MG63 (cell line): Measurements from ENCODE around the gene TMEM207. TPM values are rescaled to one million over a fixed set of nuclear protein-coding genes. Genes with fewer than 3 reads are reported as not detected.
A peak's percentile ranks its signal among the peaks of the same experiment; 100 is the strongest.
"Not testable (repeated sequence)": the region's sequence is repeated elsewhere in the genome, so short reads cannot be mapped to it uniquely, and the experiment has no call there.

ENCODE experiments used
- DNase-seq: peaks from one replicate; pipeline ENCODE4 v3.0.0-alpha.2; 2020
- H3K27me3 ChIP-seq: fragments of 250-450 bp; sonication (Bioruptor Pico); 2 replicates; pipeline ENCODE4 v1.5.1; 2020; ENCODE audit warnings: mild to moderate bottlenecking, moderate library complexity
- H3K36me3 ChIP-seq: fragments of 250-450 bp; sonication (Bioruptor Pico); 2 replicates; pipeline ENCODE4 v1.5.1; 2020; ENCODE audit warnings: mild to moderate bottlenecking, moderate library complexity
- H3K4me3 ChIP-seq: fragments of 250-450 bp; sonication (Bioruptor Pico); 2 replicates; pipeline ENCODE4 v1.5.1; 2020; ENCODE audit warnings: mild to moderate bottlenecking, moderate library complexity
- H3K9me3 ChIP-seq: fragments of 250-450 bp; sonication (Bioruptor Pico); 2 replicates; pipeline ENCODE4 v1.5.1; 2020; ENCODE audit warnings: mild to moderate bottlenecking, moderate library complexity
- total RNA-seq: library from RNA; depleted of rRNA; stranded (reverse); fragments of >200 nt; shearing (Covaris generic); gene quantifications from 2 replicates; pipeline ENCODE4 v1.2.3, GENCODE V29; 2014; ENCODE audit warnings: low replicate concordance; rRNA removed

Gene TMEM207
- not detected in 2 replicates for total RNA-seq

- H3K36me3 ChIP-seq: no peaks in the 10 kb centered on the region
- H3K9me3 ChIP-seq: no peaks in the 10 kb centered on the region
- H3K4me3 ChIP-seq: no peak within 1 kb of the TSS
- H3K27me3 ChIP-seq: no peaks in the 10 kb centered on the region
- no peak for DNase-seq
Measured at GRCh38 chr3:190449801-190450200, at the start of gene TMEM207. Gene TMEM207, minus strand, starts transcription at chr3:190449901. Its CDS starts 92 bp downstream, at chr3:190449809.

GRCh38 chr3:190499122-190499521, 49.4 kb upstream of the TMEM207 start:
- H3K36me3 ChIP-seq: no peaks in the 10 kb centered on the region
- no peak for DNase-seq
- H3K9me3 ChIP-seq: no peaks in the 10 kb centered on the region
- H3K4me3 ChIP-seq: no peak overlapping the region
- H3K27me3 ChIP-seq: no peaks in the 10 kb centered on the region

GRCh38 chr3:190498293-190498692, 48.6 kb upstream of the TMEM207 start:
- no peaks in the 10 kb centered on the region for H3K27me3 ChIP-seq
- no peaks in the 10 kb centered on the region for H3K9me3 ChIP-seq
- no peak for DNase-seq
- H3K36me3 ChIP-seq: no peaks in the 10 kb centered on the region
- H3K4me3 ChIP-seq: no peak overlapping the region

- DNase-seq: peak; percentile 21
- Histone ChIP-seq H3K36me3 (no peaks in the 10 kb centered on the region), H3K9me3 (no peaks in the 10 kb centered on the region), H3K4me3 (no peak overlapping the region), H3K27me3 (no peaks in the 10 kb centered on the region)
Measured at GRCh38 chr3:190497811-190498210, 48.1 kb upstream of the TMEM207 start.

GRCh38 chr3:190496859-190497258, 47.2 kb upstream of the TMEM207 start:
- H3K27me3 ChIP-seq: no peaks in the 10 kb centered on the region
- H3K9me3 ChIP-seq: no peaks in the 10 kb centered on the region
- H3K36me3 ChIP-seq: no peaks in the 10 kb centered on the region
- H3K4me3 ChIP-seq: no peak overlapping the region
- DNase-seq: no peak

GRCh38 chr3:190495796-190496195, 46.1 kb upstream of the TMEM207 start:
- no peaks in the 10 kb centered on the region for H3K36me3 ChIP-seq
- no peak overlapping the region for H3K4me3 ChIP-seq
- H3K9me3 ChIP-seq: no peaks in the 10 kb centered on the region
- no peaks in the 10 kb centered on the region for H3K27me3 ChIP-seq
- no peak for DNase-seq

- no peak overlapping the region for H3K4me3 ChIP-seq
- no peak for DNase-seq
- H3K36me3 ChIP-seq: no peaks in the 10 kb centered on the region
- no peaks in the 10 kb centered on the region for H3K9me3 ChIP-seq
- H3K27me3 ChIP-seq: no peaks in the 10 kb centered on the region
Measured at GRCh38 chr3:190495354-190495753, 45.7 kb upstream of the TMEM207 start.

- Histone ChIP-seq H3K36me3 (no peaks in the 10 kb centered on the region), H3K9me3 (no peaks in the 10 kb centered on the region), H3K27me3 (no peaks in the 10 kb centered on the region), H3K4me3 (no peak overlapping the region)
- DNase-seq: no peak
Measured at GRCh38 chr3:190494907-190495306, 45.2 kb upstream of the TMEM207 start.

GRCh38 chr3:190492966-190493365, 43.3 kb upstream of the TMEM207 start:
- H3K9me3 ChIP-seq: no peaks in the 10 kb centered on the region
- H3K36me3 ChIP-seq: no peaks in the 10 kb centered on the region
- no peak for DNase-seq
- no peaks in the 10 kb centered on the region for H3K27me3 ChIP-seq
- no peak overlapping the region for H3K4me3 ChIP-seq

- Histone ChIP-seq H3K36me3 (no peaks in the 10 kb centered on the region), H3K9me3 (no peaks in the 10 kb centered on the region), H3K4me3 (no peak overlapping the region), H3K27me3 (no peaks in the 10 kb centered on the region)
- DNase-seq: no peak
Measured at GRCh38 chr3:190492129-190492528, 42.4 kb upstream of the TMEM207 start.

- no peak for DNase-seq
- H3K36me3 ChIP-seq: no peaks in the 10 kb centered on the region
- no peaks in the 10 kb centered on the region for H3K9me3 ChIP-seq
- H3K4me3 ChIP-seq: no peak overlapping the region
- H3K27me3 ChIP-seq: no peaks in the 10 kb centered on the region
Measured at GRCh38 chr3:190491533-190492054, 41.9 kb upstream of the TMEM207 start.

- Histone ChIP-seq H3K27me3 (no peaks in the 10 kb centered on the region), H3K36me3 (no peaks in the 10 kb centered on the region), H3K4me3 (no peak overlapping the region), H3K9me3 (no peaks in the 10 kb centered on the region)
- DNase-seq: no peak
Measured at GRCh38 chr3:190486908-190487607, 37.4 kb upstream of the TMEM207 start.

- Histone ChIP-seq H3K27me3 (no peaks in the 10 kb centered on the region), H3K4me3 (no peak overlapping the region), H3K9me3 (no peaks in the 10 kb centered on the region), H3K36me3 (no peaks in the 10 kb centered on the region)
- no peak for DNase-seq
Measured at GRCh38 chr3:190486533-190486864, 36.8 kb upstream of the TMEM207 start.

- DNase-seq: peak; percentile 28
- Histone ChIP-seq H3K36me3 (no peaks in the 10 kb centered on the region), H3K9me3 (no peaks in the 10 kb centered on the region), H3K4me3 (no peak overlapping the region), H3K27me3 (no peaks in the 10 kb centered on the region)
Measured at GRCh38 chr3:190485830-190486532, 36.3 kb upstream of the TMEM207 start.

GRCh38 chr3:190481779-190482178, 32.1 kb upstream of the TMEM207 start:
- Histone ChIP-seq H3K36me3 (no peaks in the 10 kb centered on the region), H3K9me3 (no peaks in the 10 kb centered on the region), H3K4me3 (no peak overlapping the region), H3K27me3 (no peaks in the 10 kb centered on the region)
- DNase-seq: no peak

GRCh38 chr3:190473261-190473660, 23.6 kb upstream of the TMEM207 start:
- not testable (repeated sequence) for H3K36me3 ChIP-seq, H3K4me3 ChIP-seq, H3K9me3 ChIP-seq, H3K27me3 ChIP-seq, DNase-seq

GRCh38 chr3:190467922-190468321, 18.2 kb upstream of the TMEM207 start:
- no peaks in the 10 kb centered on the region for H3K36me3 ChIP-seq
- H3K27me3 ChIP-seq: no peaks in the 10 kb centered on the region
- no peak overlapping the region for H3K4me3 ChIP-seq
- DNase-seq: no peak
- H3K9me3 ChIP-seq: peaks cover 7% of the 10 kb centered on the region

- no peaks in the 10 kb centered on the region for H3K36me3 ChIP-seq
- no peaks in the 10 kb centered on the region for H3K9me3 ChIP-seq
- H3K27me3 ChIP-seq: no peaks in the 10 kb centered on the region
- H3K4me3 ChIP-seq: no peak overlapping the region
- no peak for DNase-seq
Measured at GRCh38 chr3:190458040-190458439, 8.3 kb upstream of the TMEM207 start.
